ENCODE data around the gene VAMP2.

DNA sequence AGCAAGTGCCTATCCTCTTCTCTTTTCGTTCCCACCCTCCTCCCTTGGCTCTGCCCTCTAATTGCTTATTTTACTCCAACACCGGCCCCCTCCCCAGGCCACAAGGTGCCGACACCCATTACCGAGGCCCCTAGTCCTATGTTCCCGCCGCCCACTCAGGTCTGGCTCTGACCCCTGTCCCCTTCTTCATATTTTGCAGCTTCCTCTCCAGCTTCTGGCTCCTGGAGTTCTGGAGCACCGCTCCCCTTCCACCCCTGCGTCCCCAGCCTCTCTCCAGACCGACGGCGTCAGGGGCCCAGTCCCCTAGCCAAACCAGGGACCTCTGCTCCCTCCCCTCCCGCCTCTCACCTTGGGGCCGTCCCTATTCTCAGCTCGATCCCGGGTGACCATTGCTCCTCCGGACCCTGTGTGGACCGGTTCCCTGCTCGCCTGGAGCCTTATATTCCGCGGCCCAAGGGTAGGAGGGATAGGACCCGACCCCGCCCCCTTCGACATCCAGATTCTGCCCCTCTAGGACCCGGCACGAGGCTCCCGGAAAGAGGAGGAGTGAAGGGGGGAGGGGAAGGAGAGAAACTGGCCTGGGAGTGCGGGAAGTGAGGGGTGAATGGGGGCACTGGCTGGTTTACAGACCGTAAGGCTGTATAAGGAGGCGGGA lies 38.9 kb downstream of the VAMP2 start, which contains the start of gene HES7:
- TF ChIP-seq, protein P1, sequence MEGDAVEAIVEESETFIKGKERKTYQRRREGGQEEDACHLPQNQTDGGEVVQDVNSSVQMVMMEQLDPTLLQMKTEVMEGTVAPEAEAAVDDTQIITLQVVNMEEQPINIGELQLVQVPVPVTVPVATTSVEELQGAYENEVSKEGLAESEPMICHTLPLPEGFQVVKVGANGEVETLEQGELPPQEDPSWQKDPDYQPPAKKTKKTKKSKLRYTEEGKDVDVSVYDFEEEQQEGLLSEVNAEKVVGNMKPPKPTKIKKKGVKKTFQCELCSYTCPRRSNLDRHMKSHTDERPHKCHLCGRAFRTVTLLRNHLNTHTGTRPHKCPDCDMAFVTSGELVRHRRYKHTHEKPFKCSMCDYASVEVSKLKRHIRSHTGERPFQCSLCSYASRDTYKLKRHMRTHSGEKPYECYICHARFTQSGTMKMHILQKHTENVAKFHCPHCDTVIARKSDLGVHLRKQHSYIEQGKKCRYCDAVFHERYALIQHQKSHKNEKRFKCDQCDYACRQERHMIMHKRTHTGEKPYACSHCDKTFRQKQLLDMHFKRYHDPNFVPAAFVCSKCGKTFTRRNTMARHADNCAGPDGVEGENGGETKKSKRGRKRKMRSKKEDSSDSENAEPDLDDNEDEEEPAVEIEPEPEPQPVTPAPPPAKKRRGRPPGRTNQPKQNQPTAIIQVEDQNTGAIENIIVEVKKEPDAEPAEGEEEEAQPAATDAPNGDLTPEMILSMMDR (IDR thresholded peaks at IDR 0.05; ENCODE audit: low read depth, low read length) = no peak
- TF ChIP-seq EZH2phosphoT487 (IDR thresholded peaks at IDR 0.05; ENCODE audit: low read depth) = no peak

Measured in OCI-LY3 (cell line).